ENCODE data around the gene HORMAD2.

DNA sequence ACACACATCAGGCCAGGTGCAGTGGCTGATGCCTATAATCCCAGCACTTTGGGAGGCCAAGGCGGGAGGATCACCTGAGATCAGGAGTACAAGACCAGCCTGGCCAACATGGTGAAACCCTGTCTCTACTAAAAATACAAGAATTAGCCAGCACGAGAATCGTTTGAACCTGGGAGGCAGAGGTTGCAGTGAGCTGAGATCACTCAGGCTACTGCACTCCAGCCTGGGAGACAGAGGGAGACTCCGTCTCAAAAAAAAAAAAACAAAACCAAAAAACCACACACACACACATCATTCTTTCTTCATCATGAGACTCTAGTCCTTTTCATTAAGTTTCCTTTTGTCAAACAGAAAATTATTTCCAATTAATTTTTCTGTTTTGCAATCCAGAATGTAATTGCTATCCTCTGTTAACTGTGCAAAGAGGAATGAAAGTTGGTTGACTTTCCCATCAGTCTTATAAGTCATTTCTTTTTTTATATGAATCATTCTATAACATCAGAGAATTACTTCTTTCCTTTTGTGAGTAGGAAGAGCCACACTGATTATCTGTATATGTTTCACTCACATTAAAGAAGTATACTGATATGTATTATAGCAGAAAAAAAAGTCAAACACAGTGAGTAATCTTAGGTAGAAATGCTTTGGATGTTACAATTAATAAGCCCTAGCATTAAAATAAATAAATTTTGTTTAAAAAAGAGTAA lies 52.2 kb downstream of the HORMAD2 start:
- TF ChIP-seq, protein P1, sequence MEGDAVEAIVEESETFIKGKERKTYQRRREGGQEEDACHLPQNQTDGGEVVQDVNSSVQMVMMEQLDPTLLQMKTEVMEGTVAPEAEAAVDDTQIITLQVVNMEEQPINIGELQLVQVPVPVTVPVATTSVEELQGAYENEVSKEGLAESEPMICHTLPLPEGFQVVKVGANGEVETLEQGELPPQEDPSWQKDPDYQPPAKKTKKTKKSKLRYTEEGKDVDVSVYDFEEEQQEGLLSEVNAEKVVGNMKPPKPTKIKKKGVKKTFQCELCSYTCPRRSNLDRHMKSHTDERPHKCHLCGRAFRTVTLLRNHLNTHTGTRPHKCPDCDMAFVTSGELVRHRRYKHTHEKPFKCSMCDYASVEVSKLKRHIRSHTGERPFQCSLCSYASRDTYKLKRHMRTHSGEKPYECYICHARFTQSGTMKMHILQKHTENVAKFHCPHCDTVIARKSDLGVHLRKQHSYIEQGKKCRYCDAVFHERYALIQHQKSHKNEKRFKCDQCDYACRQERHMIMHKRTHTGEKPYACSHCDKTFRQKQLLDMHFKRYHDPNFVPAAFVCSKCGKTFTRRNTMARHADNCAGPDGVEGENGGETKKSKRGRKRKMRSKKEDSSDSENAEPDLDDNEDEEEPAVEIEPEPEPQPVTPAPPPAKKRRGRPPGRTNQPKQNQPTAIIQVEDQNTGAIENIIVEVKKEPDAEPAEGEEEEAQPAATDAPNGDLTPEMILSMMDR (conservative IDR thresholded peaks at IDR 0.05; ENCODE audit: low read length), result no peak
- no peak for TF ChIP-seq EZH2phosphoT487 (IDR thresholded peaks at IDR 0.05; ENCODE audit: borderline replicate concordance)
